ENCODE results near the gene LHFPL3. TPM values are rescaled to one million over a fixed set of nuclear protein-coding genes. Genes with fewer than 3 reads are reported as not detected.

LHFPL3 gene
- total RNA-seq, 1 experiment from 2014 or later = not detected

- TF ChIP-seq JUND (IDR thresholded peaks at IDR 0.05) = no peak
- no peak for TF ChIP-seq SRF (IDR thresholded peaks at IDR 0.05; ENCODE audit: low read depth)
- TF ChIP-seq FOSL1 (IDR thresholded peaks at IDR 0.05; ENCODE audit: low read depth) = no peak
- no peak for TF ChIP-seq MAX (IDR thresholded peaks at IDR 0.05)
- no peak for TF ChIP-seq TCF7L2 (IDR thresholded peaks at IDR 0.05; ENCODE audit: borderline replicate concordance, extremely low read depth, insufficient read depth, insufficient read length)
- TF ChIP-seq ZFX (IDR thresholded peaks at IDR 0.05) = no peak
- no peak for TF ChIP-seq YY1 (IDR thresholded peaks at IDR 0.05; ENCODE audit: extremely low read depth, insufficient replicate concordance, low read depth, low read length)
- TF ChIP-seq RAD21 (IDR thresholded peaks at IDR 0.05; ENCODE audit: low read depth) = no peak
- no peak for TF ChIP-seq ATF3 (IDR thresholded peaks at IDR 0.05)
- TF ChIP-seq EGR1 (IDR thresholded peaks at IDR 0.05; ENCODE audit: low read depth) = no peak
- TF ChIP-seq CBX3 (IDR thresholded peaks at IDR 0.05; ENCODE audit: low read depth) = no peak
- BruUV-seq (replicated peaks) = no TSS peak
- no peaks in the 10 kb centered on the region for H3K9me2 ChIP-seq (ENCODE audit: insufficient read depth)
Measured at GRCh38 chr7:104723001-104723400, 394.6 kb downstream of the LHFPL3 start.

GRCh38 chr7:104758504-104758903 lies 430.1 kb downstream of the LHFPL3 start:
- H3K4me1 ChIP-seq (ENCODE audit: control insufficient read depth in 1 of 2, insufficient read depth in 2 of 2, low read length in 2 of 2) = no peaks in the 10 kb centered on the region
- intact Hi-C loops (cut with micrococcal nuclease) = no loop called here
- H2AFZ ChIP-seq (ENCODE audit: low read depth, low read length, poor library complexity, severe bottlenecking) = no peak overlapping the region
- H3K9me3 ChIP-seq (ENCODE audit: control insufficient read depth in 1 of 2, insufficient read depth in 1 of 2, low read depth in 1 of 2, low read length in 2 of 2) = no peaks in the 10 kb centered on the region
- H3K4me2 ChIP-seq (ENCODE audit: low read length) = no peak overlapping the region
- POLR2A ChIA-PET = no interaction called here
- H3K27me3 ChIP-seq (ENCODE audit: insufficient read depth, low read length) = peaks cover 31% of the 10 kb centered on the region; the same call in 1 of the 2 replicates
- no peak overlapping the region for H3K9ac ChIP-seq (ENCODE audit: low read length)
- no peak overlapping the region for H3K27ac ChIP-seq (ENCODE audit: low read depth, low read length)
- no peak overlapping the region for H3K4me3 ChIP-seq (replicated peaks in 1 of 2; ENCODE audit: low read depth in 1 of 2, low read length in 2 of 2)
- RAD21 ChIA-PET (ENCODE audit: low non-redundant PET in 1 of 2, low total read pairs in 2 of 2, uncharacterized antibody in 2 of 2, unreplicated experiment in 2 of 2) = no interaction called here
- CTCF ChIA-PET = no interaction called here
- ATAC-seq = no peak
- no peaks in the 10 kb centered on the region for H4K20me1 ChIP-seq (ENCODE audit: insufficient read depth)
- DNase-seq (ENCODE audit: low read depth, low spot score) = no peak
- H3K36me3 ChIP-seq (ENCODE audit: control insufficient read depth in 1 of 2, insufficient read depth in 2 of 2, low read length in 2 of 2) = no peaks in the 10 kb centered on the region
- no TSS peak for BruUV-seq (replicated peaks)
- no peaks in the 10 kb centered on the region for H3K9me2 ChIP-seq (ENCODE audit: insufficient read depth)
- H3K79me2 ChIP-seq (ENCODE audit: insufficient read depth, low read length) = no peaks in the 10 kb centered on the region
- TF ChIP-seq EZH2phosphoT487 (IDR thresholded peaks at IDR 0.05; ENCODE audit: borderline replicate concordance) = no peak
- no peak for TF ChIP-seq ATF3 (IDR thresholded peaks at IDR 0.05)
- TF ChIP-seq JUND (IDR thresholded peaks at IDR 0.05) = no peak
- no peak for TF ChIP-seq ZFX (IDR thresholded peaks at IDR 0.05)
- TF ChIP-seq EZH2 (IDR thresholded peaks at IDR 0.05) = no peak
- no peak for TF ChIP-seq FOSL1 (IDR thresholded peaks at IDR 0.05; ENCODE audit: low read depth)
- no peak for TF ChIP-seq ELF1 (IDR thresholded peaks at IDR 0.05; ENCODE audit: borderline replicate concordance, low read depth)

More at GRCh38 chr7:104723001-104723400, 394.6 kb downstream of the LHFPL3 start:
- H2AFZ ChIP-seq (ENCODE audit: low read depth, low read length, poor library complexity, severe bottlenecking) = no peak overlapping the region
- intact Hi-C loops (cut with micrococcal nuclease) = no loop called here
- ChIA-PET RAD21 (ENCODE audit: low non-redundant PET in 1 of 2, low total read pairs in 2 of 2, uncharacterized antibody in 2 of 2, unreplicated experiment in 2 of 2) (interaction anchor here in 1 of 2 experiments (0.6 kb wide), 1 partner anchor 1661 kb away, joined by 3 read pairs; no protein-coding TSS in a partner anchor), CTCF (no interaction called here), POLR2A (no interaction called here)
- no peaks in the 10 kb centered on the region for H4K20me1 ChIP-seq (ENCODE audit: insufficient read depth)
- no peaks in the 10 kb centered on the region for H3K36me3 ChIP-seq (ENCODE audit: control insufficient read depth in 1 of 2, insufficient read depth in 2 of 2, low read length in 2 of 2)
- no peak overlapping the region for H3K27ac ChIP-seq (ENCODE audit: low read depth, low read length)
- no peak overlapping the region for H3K4me2 ChIP-seq (ENCODE audit: low read length)
- no peaks in the 10 kb centered on the region for H3K4me1 ChIP-seq (ENCODE audit: control insufficient read depth in 1 of 2, insufficient read depth in 2 of 2, low read length in 2 of 2)
- no peak overlapping the region for H3K4me3 ChIP-seq (replicated peaks in 1 of 2; ENCODE audit: low read depth in 1 of 2, low read length in 2 of 2)
- H3K9ac ChIP-seq (ENCODE audit: low read length) = no peak overlapping the region
- no peak for DNase-seq (ENCODE audit: low read depth, low spot score)
- ATAC-seq = no peak
- H3K27me3 ChIP-seq (ENCODE audit: insufficient read depth, low read length) = peaks cover 15% of the 10 kb centered on the region; the same call in 1 of the 2 replicates
- no peaks in the 10 kb centered on the region for H3K79me2 ChIP-seq (ENCODE audit: insufficient read depth, low read length)
- no peaks in the 10 kb centered on the region for H3K9me3 ChIP-seq (ENCODE audit: control insufficient read depth in 1 of 2, insufficient read depth in 1 of 2, low read depth in 1 of 2, low read length in 2 of 2)
